Dedifferentiated amniotic fluid mesenchymal stem cell (primary cell): Measurements from ENCODE around the gene GPR37.

Source experiments
- DNase-seq: peaks from one replicate; pipeline ENCODE4 v3.0.0-alpha.2; 2016; ENCODE audit errors: extremely low spot score

The GPR37 gene

DNA sequence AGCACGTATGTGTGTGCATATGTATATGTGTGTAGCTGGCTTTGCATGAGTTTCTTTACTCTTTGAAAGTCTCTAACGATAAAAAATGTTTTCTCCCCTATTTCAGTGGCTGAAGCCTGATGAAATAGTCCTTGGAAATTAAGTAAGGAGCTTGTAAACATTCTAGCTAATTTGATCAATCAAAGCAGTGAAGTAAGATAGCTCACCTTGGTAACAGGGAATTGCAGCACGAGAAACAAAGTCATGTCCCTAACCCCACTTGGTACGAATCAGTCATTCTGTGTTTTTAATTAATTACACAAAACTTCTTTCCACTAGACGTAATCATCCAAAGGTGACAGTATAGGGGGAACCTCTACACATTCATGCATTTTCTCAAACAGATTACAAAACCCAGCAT lies 41.5 kb downstream of the GPR37 start:
- no peak for DNase-seq

DNA sequence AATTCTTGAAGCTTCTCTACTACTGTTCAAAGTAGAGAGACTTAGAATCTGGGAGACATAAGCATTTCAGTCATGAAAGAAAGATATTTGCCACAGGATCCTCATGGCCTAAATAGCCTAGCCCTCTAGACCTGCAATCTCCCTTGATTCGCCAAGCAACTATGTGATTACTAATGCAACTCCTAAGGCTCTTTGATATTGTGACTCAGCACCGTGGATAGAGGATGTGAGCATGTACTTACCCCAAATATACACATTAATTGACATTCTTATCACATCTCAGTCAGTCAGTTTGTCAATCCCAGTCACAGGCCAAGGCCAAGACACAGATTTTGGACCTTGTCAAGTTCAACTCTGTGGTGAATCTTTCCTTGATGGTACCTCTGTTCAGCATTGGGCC lies 42.6 kb downstream of the GPR37 start:
- DNase-seq: no peak

DNA sequence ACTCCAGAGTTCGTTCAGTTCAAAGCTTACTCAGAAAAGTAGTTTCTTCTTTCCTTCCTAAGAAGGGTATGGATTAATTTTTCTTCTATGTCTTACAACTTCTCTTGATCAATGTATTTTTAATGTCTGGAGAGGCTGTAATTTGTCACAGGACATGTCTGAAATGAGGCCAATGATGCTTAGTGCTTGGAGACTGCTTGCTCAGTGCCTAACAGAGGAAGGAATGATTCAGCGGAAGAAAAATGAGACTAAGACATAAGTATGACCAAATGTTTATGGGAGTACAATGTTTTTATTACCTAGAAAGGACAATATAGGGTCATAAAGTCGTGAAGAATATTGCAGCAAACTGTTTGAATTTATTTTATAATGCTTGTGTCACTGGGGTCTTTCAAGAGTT lies 43.3 kb downstream of the GPR37 start:
- no peak for DNase-seq

DNA sequence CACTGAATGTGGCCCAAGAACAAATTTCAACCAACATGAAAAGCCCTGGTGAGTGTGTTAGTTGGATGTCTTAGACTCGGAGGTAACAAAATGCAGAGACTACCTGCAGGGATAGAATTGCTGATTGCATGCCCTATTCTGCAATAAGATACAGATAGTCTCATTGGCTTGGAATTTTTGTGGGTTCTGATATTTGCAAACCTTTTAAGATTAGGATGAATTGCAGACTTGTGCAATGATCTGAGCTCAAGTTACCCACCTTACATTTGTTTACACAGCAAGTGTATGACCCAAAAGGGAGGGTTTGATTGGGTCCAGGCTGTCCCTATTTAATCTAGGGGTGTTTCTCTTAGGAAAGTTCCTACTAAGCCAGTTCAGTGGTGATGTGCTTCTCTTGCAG lies 45.4 kb downstream of the GPR37 start:
- no peak for DNase-seq

DNA sequence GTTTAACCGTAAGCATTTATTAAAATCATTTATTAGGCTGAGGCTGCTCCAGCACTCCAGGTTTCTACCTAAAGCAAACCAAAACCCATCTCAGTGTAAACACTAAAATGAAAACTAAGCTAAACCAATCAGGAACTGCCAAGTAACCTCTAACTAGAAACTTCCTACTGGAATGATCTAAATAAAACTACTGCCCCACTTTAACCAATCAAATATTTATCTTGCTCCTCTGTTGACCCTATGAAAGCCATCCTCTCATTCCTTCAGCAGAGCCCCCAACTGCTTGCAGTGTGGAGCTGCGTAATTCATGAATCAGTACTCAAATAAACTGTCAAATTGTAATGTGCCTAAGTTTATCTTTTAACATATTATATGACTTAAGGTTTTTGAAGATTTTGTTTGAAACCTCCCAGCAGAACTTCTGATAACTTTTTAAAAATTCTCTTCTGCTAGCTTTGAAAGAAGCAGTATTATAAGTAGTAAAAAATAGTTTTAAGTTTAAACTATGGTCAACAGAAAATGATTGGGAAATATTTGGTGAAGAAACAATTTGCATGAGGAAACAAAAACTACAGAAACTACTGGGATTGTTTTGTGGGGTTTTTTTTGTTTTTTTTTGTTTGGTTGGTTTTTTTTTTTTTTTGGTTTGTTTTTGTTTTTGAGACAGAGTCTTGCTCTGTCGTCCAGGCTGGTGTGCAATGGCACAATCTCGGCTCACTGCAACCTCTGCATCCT lies 47.4 kb downstream of the GPR37 start:
- no peak for DNase-seq

DNA sequence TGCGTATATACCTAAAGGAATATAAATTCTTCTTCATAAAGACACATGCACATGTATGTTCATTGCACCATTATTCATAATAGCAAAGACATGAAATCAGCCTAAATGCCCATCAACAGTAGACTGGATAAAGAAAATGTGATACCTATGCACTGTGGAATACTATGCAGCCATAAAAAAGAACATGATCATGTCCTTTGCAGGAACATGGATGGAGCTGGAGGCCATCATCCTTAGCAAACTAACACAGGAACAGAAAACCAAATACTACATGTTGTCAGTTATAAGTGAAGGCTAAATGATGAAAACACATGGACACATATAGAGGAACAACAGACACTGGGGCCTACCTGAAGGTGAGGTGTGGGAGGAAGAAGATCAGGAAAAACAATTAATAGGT lies 48.7 kb downstream of the GPR37 start:
- no peak for DNase-seq

DNA sequence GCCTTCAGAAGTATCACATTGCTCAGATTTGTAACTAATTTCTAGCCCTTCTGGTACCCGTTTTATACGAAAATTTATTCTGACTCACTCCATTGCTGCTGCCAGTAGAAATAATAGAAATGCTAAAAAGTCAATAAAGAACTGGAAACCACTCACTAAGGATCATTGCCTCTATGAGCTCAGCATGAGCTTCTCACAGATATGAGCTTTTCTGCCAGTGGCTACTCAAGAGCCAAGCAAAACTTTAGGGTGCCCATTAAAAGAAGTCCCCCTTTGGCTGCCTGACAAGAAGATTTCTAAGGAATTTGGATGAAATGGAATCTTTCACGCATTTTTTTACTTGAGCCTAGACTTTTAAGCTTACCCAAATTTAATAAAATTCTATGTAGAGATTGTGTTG lies 52.5 kb downstream of the GPR37 start:
- no peak for DNase-seq

DNA sequence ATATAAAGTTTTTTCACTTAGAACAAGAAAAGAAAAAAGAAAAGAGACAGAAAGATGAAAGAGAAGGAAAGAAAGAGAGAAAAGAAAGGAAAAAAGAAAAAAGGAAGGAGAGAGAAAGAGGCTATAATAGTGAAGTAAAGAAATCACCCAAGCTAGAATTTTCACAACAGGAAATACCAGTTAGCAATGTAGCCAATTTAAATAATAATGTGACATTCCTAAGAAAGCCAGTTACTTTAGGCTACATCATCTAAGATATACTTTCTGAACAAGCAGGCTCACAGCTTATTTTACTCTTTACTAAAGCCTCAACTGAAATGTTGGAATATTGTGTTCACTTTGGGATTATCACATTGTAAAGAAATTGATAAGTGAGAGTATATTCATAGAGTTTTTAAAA lies 53.6 kb downstream of the GPR37 start:
- DNase-seq: no peak

DNA sequence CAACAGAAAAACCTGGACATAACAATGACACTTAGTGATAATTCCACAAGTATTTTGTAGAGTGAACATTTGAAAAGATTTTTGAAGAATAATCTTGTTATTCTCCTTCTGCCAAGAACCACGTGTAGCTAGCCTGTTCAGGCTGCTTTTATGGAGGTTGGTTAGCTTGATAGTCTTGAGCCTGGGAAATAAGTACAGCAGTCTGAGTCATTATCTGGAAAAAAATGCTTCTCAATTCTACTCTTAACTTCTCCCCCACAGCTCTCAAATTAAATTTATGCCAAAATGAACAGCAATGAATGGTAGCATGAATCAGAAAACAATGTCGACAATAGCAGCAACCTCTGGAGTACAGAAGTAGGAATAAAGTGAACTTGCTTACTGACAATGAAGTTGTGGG lies 63.2 kb downstream of the GPR37 start:
- DNase-seq: no peak

DNA sequence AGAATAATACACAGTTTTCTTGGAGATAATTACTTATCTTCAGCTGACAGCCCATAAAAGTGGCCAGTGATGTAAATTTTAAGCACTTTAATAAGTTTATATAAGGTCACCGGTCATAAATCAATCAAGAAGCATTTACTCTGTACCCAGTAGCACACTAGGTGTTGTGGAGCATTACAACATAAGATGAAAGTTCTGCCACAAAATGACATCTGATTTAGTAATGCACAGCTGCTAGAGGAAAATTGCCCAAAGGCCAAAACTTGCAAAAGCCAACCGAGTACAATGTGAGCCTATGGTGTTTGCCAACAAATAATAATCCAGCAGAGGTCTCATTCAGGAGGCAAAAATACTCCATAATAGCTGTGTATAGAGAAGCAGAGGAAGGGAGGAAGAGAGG lies 63.6 kb downstream of the GPR37 start:
- DNase-seq: no peak

DNA sequence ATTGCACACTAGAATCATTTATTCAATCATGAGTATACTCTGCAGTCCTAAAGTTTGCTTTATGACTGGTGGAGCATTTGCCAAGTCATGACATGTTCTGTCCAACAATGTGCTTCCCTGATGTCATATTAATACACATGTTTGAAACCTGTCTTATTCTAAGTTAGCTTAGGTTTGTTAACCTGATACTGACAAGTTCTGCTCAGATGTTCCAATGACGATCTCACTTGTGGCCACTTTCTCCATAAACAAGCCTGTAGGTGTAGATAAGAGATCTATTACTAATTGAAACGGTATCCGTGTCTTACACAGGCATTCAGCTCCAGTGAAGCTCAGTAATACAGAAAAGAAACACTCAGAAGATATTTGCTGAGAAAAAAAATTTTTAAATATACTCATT lies 64.9 kb downstream of the GPR37 start:
- DNase-seq: no peak

DNA sequence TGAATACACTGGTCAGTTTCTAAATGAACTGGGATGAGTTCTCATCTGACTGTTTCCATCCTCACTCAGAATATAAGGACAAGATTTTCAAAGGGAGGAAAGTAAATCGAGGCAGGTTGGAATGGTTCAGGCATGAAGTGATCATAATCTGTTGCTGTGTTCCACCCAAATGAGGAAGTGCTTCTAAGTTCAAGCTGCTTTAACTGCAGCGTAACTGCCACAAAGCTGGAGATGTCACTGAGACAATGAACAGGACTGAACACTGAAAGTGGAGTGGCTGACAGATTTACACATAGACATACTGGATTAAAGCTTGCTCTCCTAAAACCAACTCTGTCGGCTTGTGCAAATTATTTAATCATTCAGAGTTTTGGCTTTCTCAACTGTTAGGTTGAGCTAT lies 66.6 kb downstream of the GPR37 start:
- DNase-seq: no peak

DNA sequence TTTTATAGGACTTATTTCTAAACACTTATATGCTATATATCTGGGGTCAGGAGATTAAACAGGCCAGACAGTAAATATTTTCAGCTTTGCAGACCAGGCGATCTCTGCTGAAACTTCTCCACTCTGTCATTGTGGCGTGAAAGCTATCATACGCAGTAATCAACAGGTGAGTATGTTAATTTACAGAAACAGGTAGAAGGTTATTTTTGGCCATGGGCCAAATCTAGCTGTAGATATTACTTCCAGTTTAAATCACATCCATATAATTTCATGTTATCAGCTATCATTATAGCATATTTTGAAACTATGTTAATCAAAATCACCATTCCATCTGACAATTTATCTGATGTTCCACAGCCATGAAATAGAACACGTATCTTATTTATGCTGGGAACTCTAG lies 67.8 kb downstream of the GPR37 start:
- DNase-seq: no peak
